Parathyroid adenoma (tissue), 2 donors: ENCODE results near the gene C19orf73.

ENCODE experiments used
- H2AFZ ChIP-seq: fragments of 300-600 bp; sonication (generic); one replicate; pipeline ENCODE4 v1.7.0; 2017; ENCODE audit warnings: antibody characterized with exemption, mild to moderate bottlenecking
- H3K27ac ChIP-seq: fragments of 300-600 bp; sonication (generic); one replicate; pipeline ENCODE4 v1.7.0; 2017
- H3K27me3 ChIP-seq: fragments of 300-600 bp; sonication (generic); one replicate; pipeline ENCODE4 v1.7.0; 2017; ENCODE audit warnings: low read length; ENCODE audit not compliant: control insufficient read depth, insufficient read depth
- H3K36me3 ChIP-seq: fragments of 300-600 bp; sonication (generic); one replicate; pipeline ENCODE4 v1.7.0; 2017; ENCODE audit warnings: low read length; ENCODE audit not compliant: control insufficient read depth, insufficient read depth
- H3K4me1 ChIP-seq: fragments of 300-600 bp; sonication (generic); one replicate; pipeline ENCODE4 v1.7.0; 2017; ENCODE audit warnings: control low read depth
- H3K4me2 ChIP-seq: fragments of 300-600 bp; sonication (generic); one replicate; pipeline ENCODE4 v1.7.0; 2017; ENCODE audit warnings: low read length
- H3K4me3 ChIP-seq: fragments of 300-600 bp; sonication (generic); one replicate; pipeline ENCODE4 v1.7.0; 2017; ENCODE audit warnings: low read depth, low read length
- H3K79me2 ChIP-seq: fragments of 300-600 bp; sonication (generic); one replicate; pipeline ENCODE4 v1.7.0; 2017; ENCODE audit warnings: control low read depth
- H3K9ac ChIP-seq: fragments of 300-600 bp; sonication (generic); one replicate; pipeline ENCODE4 v1.7.0; 2017; ENCODE audit warnings: mild to moderate bottlenecking
- H3K9me3 ChIP-seq: fragments of 300-600 bp; sonication (generic); one replicate; pipeline ENCODE4 v1.7.0; 2017; ENCODE audit warnings: low read length; ENCODE audit not compliant: control insufficient read depth
- CTCF ChIP-seq: fragments of 300-600 bp; sonication (generic); IDR thresholded peaks from one replicate; pipeline ENCODE4 v1.7.0; 2017; ENCODE audit warnings: antibody characterized with exemption, mild to moderate bottlenecking
- donor health status: primary hyperparathyroidism.

C19orf73 gene

GRCh38 chr19:49165111-49165750 lies 46.3 kb upstream of the C19orf73 start:
- H3K27ac ChIP-seq, result no peak overlapping the region
- H3K36me3 ChIP-seq, result no peaks in the 10 kb centered on the region
- no peak overlapping the region for H3K4me2 ChIP-seq
- H2AFZ ChIP-seq, result no peak overlapping the region
- H3K27me3 ChIP-seq, result no peaks in the 10 kb centered on the region
- H3K9me3 ChIP-seq, result no peaks in the 10 kb centered on the region
- H3K79me2 ChIP-seq, result no peaks in the 10 kb centered on the region
- no peak for TF ChIP-seq CTCF
- H3K4me3 ChIP-seq, result no peak overlapping the region
- H3K9ac ChIP-seq, result no peak overlapping the region
- H3K4me1 ChIP-seq, result no peaks in the 10 kb centered on the region

GRCh38 chr19:49161987-49162386 lies 43.0 kb upstream of the C19orf73 start:
- no peak overlapping the region for H2AFZ ChIP-seq
- no peak overlapping the region for H3K4me3 ChIP-seq
- H3K9ac ChIP-seq, result no peak overlapping the region
- no peak for TF ChIP-seq CTCF
- H3K27ac ChIP-seq, result no peak overlapping the region
- no peaks in the 10 kb centered on the region for H3K79me2 ChIP-seq
- no peaks in the 10 kb centered on the region for H3K36me3 ChIP-seq
- peaks cover 4% of the 10 kb centered on the region for H3K4me1 ChIP-seq
- no peaks in the 10 kb centered on the region for H3K9me3 ChIP-seq
- H3K4me2 ChIP-seq, result no peak overlapping the region
- no peaks in the 10 kb centered on the region for H3K27me3 ChIP-seq

- no peaks in the 10 kb centered on the region for H3K27me3 ChIP-seq
- no peak overlapping the region for H3K4me3 ChIP-seq
- no peaks in the 10 kb centered on the region for H3K79me2 ChIP-seq
- peaks cover 4% of the 10 kb centered on the region for H3K4me1 ChIP-seq
- H3K4me2 ChIP-seq, result no peak overlapping the region
- TF ChIP-seq CTCF, result no peak
- H3K36me3 ChIP-seq, result no peaks in the 10 kb centered on the region
- no peak overlapping the region for H3K27ac ChIP-seq
- no peak overlapping the region for H2AFZ ChIP-seq
- no peak overlapping the region for H3K9ac ChIP-seq
- no peaks in the 10 kb centered on the region for H3K9me3 ChIP-seq
Measured at GRCh38 chr19:49160450-49161189, 41.7 kb upstream of the C19orf73 start.

GRCh38 chr19:49157445-49158224 lies 38.7 kb upstream of the C19orf73 start, which contains the start of gene TRPM4:
Gene TRPM4 (plus strand): TSS chr19:49157792. CDS start chr19:49157867, 75 bp downstream.
- H3K27me3 ChIP-seq, result no peaks in the 10 kb centered on the region
- no peaks in the 10 kb centered on the region for H3K79me2 ChIP-seq
- H3K4me2 ChIP-seq, result peak within 1 kb of the TSS; percentile 85
- H3K4me1 ChIP-seq, result peaks cover 4% of the 10 kb centered on the region
- peak within 1 kb of the TSS; percentile 62 for H3K27ac ChIP-seq
- TF ChIP-seq CTCF, result no peak
- peak within 1 kb of the TSS; percentile 68 for H3K4me3 ChIP-seq
- H3K36me3 ChIP-seq, result no peaks in the 10 kb centered on the region
- peak within 1 kb of the TSS; percentile 90 for H2AFZ ChIP-seq
- no peaks in the 10 kb centered on the region for H3K9me3 ChIP-seq
- no peak within 1 kb of the TSS for H3K9ac ChIP-seq
